ENCODE results near the gene SMAD2.

- TF ChIP-seq POLR2A (IDR thresholded peaks at IDR 0.05; ENCODE audit: control extremely low read depth in 1 of 2, low read depth in 2 of 2, low read length in 2 of 2) (no peak), CTCF (IDR thresholded peaks at IDR 0.05; ENCODE audit: control extremely low read depth in 1 of 3, insufficient read depth in 1 of 3, low read depth in 1 of 3, low read length in 3 of 3) (no peak), USF2 (IDR thresholded peaks at IDR 0.05; ENCODE audit: low read length) (no peak)
These were observed 61.7 kb downstream of the SMAD2 start for GRCh38 chr18:47868744-47869143.
